DOHH2 (cell line): ENCODE results near the gene CCDC117.

ENCODE experiments used
- CTCF ChIP-seq: fragments of 200-600 bp; sonication (generic); IDR thresholded peaks from one replicate; pipeline ENCODE4 v1.5.1; 2014; ENCODE audit warnings: antibody characterized with exemption, mild to moderate bottlenecking, low read depth, low read length; ENCODE audit not compliant: poor library complexity, severe bottlenecking
- EZH2phosphoT487 ChIP-seq: fragments of 200-600 bp; sonication (generic); IDR thresholded peaks from 2 replicates; pipeline ENCODE4 v1.6.1; 2017; ENCODE audit warnings: borderline replicate concordance, mild to moderate bottlenecking, antibody characterized with exemption, low read length, moderate library complexity, mixed read lengths

- no peak for TF ChIP-seq CTCF
- no peak for TF ChIP-seq EZH2phosphoT487
Measured at GRCh38 chr22:28768701-28769393, 3.6 kb upstream of the CCDC117 start.
